H7 (cell line): ENCODE results near the gene CAMK1. TPM values are rescaled to one million over a fixed set of nuclear protein-coding genes. Genes with fewer than 3 reads are reported as not detected.

Experiments
- total RNA-seq: library from RNA; depleted of rRNA; stranded (reverse); fragments of >200 nt; shearing (Covaris generic); gene quantifications from 2 replicates; pipeline ENCODE4 v1.2.3, GENCODE V29; 2014; rRNA removed

The CAMK1 gene
- total RNA-seq, 1 experiment from 2014 or later = 10.7 TPM

Other genes with a start within 250 kb of the CAMK1 start
- gene LHFPL4, start 216.1 kb downstream of the CAMK1 start, total RNA-seq = 14.6 and 16.1 TPM in 2 replicates
- gene MTMR14, start 120.4 kb downstream of the CAMK1 start, total RNA-seq = 42.9 and 53.4 TPM in 2 replicates
- 0.18 and 0.38 TPM in 2 replicates for gene CPNE9, start 66.1 kb downstream of the CAMK1 start, total RNA-seq
- 21.1 and 24.0 TPM in 2 replicates for gene BRPF1, start 38.2 kb downstream of the CAMK1 start, total RNA-seq
- gene OGG1, start 20.0 kb downstream of the CAMK1 start, total RNA-seq = 17.7 and 29.3 TPM in 2 replicates
- 76.0 and 79.6 TPM in 2 replicates for gene TADA3, start 22.5 kb upstream of the CAMK1 start, total RNA-seq
- gene ARPC4, start 23.1 kb upstream of the CAMK1 start, total RNA-seq = 207 and 239 TPM in 2 replicates
- gene TTLL3, start 40.3 kb upstream of the CAMK1 start, total RNA-seq = 3.7 and 7.4 TPM in 2 replicates
- 117 and 131 TPM in 2 replicates for gene RPUSD3, start 74.1 kb upstream of the CAMK1 start, total RNA-seq
- gene CIDEC, start 110.3 kb upstream of the CAMK1 start, total RNA-seq = not detected in 2 replicates
- 15.0 and 15.1 TPM in 2 replicates for gene JAGN1, start 120.7 kb upstream of the CAMK1 start, total RNA-seq
- 1.5 and 1.9 TPM in 2 replicates for gene IL17RE, start 132.9 kb upstream of the CAMK1 start, total RNA-seq
- gene IL17RC, start 147.2 kb upstream of the CAMK1 start, total RNA-seq = 11.6 and 15.3 TPM in 2 replicates
- 22.2 and 30.2 TPM in 2 replicates for gene CRELD1, start 163.9 kb upstream of the CAMK1 start, total RNA-seq
- gene PRRT3, start 182.5 kb upstream of the CAMK1 start, total RNA-seq = 5.3 and 6.8 TPM in 2 replicates
- gene EMC3, start 216.9 kb upstream of the CAMK1 start, total RNA-seq = 21.8 and 45.2 TPM in 2 replicates